Pulmonary artery endothelial cell (primary cell): ENCODE results near the gene ADAM8. TPM values are rescaled to one million over a fixed set of nuclear protein-coding genes. Genes with fewer than 3 reads are reported as not detected.
"Not testable (repeated sequence)": the region's sequence is repeated elsewhere in the genome, so short reads cannot be mapped to it uniquely, and the experiment has no call there.

Experiments used
- DNase-seq: peaks from one replicate; pipeline ENCODE4 v3.0.0-alpha.2; 2011; ENCODE audit warnings: low read depth, low spot score
- total RNA-seq: library from RNA; depleted of rRNA; stranded (reverse); fragments of >200 nt; gene quantifications from 2 replicates; pipeline ENCODE4 v1.2.3, GENCODE V29; 2014

Gene ADAM8
- total RNA-seq, 1 donor from 2014 or later: 0.33 TPM

- DNase-seq: no peak
Observed at GRCh38 chr10:133267829-133268228, 8.8 kb downstream of the ADAM8 start.

GRCh38 chr10:133267293-133267692, 9.4 kb downstream of the ADAM8 start:
- DNase-seq: no peak

GRCh38 chr10:133266056-133266795, 10.4 kb downstream of the ADAM8 start:
- no peak for DNase-seq

GRCh38 chr10:133265052-133265451, 11.6 kb downstream of the ADAM8 start:
- DNase-seq: not testable (repeated sequence)

- DNase-seq: no peak
Observed at GRCh38 chr10:133264461-133264860, 12.2 kb downstream of the ADAM8 start.

- DNase-seq: no peak
Observed at GRCh38 chr10:133263674-133264073, 13.0 kb downstream of the ADAM8 start.

- no peak for DNase-seq
Observed at GRCh38 chr10:133262696-133263095, 14.0 kb downstream of the ADAM8 start.

GRCh38 chr10:133261726-133262325, 14.8 kb downstream of the ADAM8 start:
- DNase-seq: no peak

GRCh38 chr10:133260895-133261725, 15.6 kb downstream of the ADAM8 start:
- no peak for DNase-seq

- DNase-seq: no peak
Observed at GRCh38 chr10:133259602-133259989, 17.1 kb downstream of the ADAM8 start.

GRCh38 chr10:133258818-133259601, 17.7 kb downstream of the ADAM8 start:
- DNase-seq: peak; percentile 77

GRCh38 chr10:133258066-133258817, 18.4 kb downstream of the ADAM8 start:
- no peak for DNase-seq

- no peak for DNase-seq
Observed at GRCh38 chr10:133257489-133258065, 19.1 kb downstream of the ADAM8 start.

- no peak for DNase-seq
Observed at GRCh38 chr10:133255323-133255722, 21.3 kb downstream of the ADAM8 start.

- DNase-seq: no peak
Observed at GRCh38 chr10:133254421-133255120, 22.1 kb downstream of the ADAM8 start.

GRCh38 chr10:133253361-133253955, 23.2 kb downstream of the ADAM8 start:
- DNase-seq: no peak

- no peak for DNase-seq
Observed at GRCh38 chr10:133252223-133252552, 24.5 kb downstream of the ADAM8 start.

GRCh38 chr10:133251388-133252222, 25.1 kb downstream of the ADAM8 start:
- DNase-seq: no peak
